Erythroblast (primary cell): ENCODE data around the gene BRCA2.

Experiments
- GATA1 ChIP-seq: IDR thresholded peaks from 2 replicates; pipeline ENCODE4 v1.6.1; 2011; ENCODE audit warnings: low read depth, mild to moderate bottlenecking, control low read depth, low read length, moderate library complexity
- POLR2A ChIP-seq: IDR thresholded peaks from 2 replicates; pipeline ENCODE4 v1.6.1; 2011; ENCODE audit warnings: mild to moderate bottlenecking, low read length

DNA sequence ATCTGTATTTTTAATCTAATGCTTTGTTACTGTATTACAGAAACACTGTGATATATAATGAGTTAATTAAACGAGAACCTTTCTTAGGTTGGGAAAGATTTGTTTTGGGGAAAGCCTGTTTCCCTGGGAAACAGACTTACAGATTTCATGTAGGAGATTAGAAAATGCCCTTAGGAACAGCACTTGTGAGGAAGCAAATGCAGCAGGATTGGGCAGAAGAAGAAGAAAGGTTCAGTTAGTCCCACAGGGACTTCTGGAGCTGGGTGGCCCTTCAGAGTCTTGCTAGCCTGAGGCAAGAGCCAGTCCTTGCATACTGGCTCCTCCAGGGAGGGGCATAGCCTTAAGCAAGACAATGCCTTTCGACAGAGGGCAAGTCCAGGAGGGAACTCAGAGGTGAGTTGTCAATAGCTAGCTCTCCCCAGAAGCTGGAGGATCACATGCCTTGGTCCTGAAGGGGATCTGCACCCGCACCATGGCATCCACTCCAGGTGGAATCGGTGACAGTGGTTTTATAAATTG is 75.9 kb downstream of the BRCA2 start:
- TF ChIP-seq POLR2A: no peak
- TF ChIP-seq GATA1: no peak
